NB4 (cell line): ENCODE results near the gene XK.

Experiments
- MYC ChIP-seq: IDR thresholded peaks from 2 replicates; pipeline ENCODE4 v1.6.1; 2011; ENCODE audit warnings: low read depth, low read length
- POLR2A ChIP-seq: IDR thresholded peaks from 2 replicates; pipeline ENCODE4 v1.6.1; 2011; ENCODE audit warnings: mild to moderate bottlenecking; ENCODE audit not compliant: insufficient read length; ENCODE audit errors: extremely low read depth
- TF ChIP-seq, protein P1 (sequence below): IDR thresholded peaks from one replicate; pipeline ENCODE4 v1.5.1; 2012; ENCODE audit warnings: low read depth, low read length

DNA sequence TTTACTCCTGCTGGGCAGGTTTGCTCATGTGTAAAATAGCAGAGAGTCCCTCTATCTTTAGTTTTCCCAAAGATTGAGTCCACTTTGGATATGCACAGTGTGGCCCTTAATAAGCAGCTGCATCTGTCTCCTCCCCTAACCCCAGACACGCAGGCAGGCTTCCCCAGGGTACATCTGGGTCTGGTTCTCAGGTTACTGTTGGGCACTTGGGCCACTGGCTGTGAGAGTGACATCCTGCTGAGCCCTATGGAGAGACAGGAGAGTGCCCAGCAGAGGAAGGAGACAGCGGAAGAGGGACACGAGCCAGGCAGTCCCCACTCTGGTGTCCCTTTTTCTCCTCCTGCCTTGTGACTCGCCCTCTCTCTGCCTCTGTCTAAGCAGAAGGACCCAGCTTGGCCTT is 16.0 kb downstream of the XK start:
- TF ChIP-seq, protein P1, sequence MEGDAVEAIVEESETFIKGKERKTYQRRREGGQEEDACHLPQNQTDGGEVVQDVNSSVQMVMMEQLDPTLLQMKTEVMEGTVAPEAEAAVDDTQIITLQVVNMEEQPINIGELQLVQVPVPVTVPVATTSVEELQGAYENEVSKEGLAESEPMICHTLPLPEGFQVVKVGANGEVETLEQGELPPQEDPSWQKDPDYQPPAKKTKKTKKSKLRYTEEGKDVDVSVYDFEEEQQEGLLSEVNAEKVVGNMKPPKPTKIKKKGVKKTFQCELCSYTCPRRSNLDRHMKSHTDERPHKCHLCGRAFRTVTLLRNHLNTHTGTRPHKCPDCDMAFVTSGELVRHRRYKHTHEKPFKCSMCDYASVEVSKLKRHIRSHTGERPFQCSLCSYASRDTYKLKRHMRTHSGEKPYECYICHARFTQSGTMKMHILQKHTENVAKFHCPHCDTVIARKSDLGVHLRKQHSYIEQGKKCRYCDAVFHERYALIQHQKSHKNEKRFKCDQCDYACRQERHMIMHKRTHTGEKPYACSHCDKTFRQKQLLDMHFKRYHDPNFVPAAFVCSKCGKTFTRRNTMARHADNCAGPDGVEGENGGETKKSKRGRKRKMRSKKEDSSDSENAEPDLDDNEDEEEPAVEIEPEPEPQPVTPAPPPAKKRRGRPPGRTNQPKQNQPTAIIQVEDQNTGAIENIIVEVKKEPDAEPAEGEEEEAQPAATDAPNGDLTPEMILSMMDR, result no peak
- TF ChIP-seq POLR2A (no peak), MYC (no peak)
